ENCODE measurements around the gene HACD2. TPM values are rescaled to one million over a fixed set of nuclear protein-coding genes. Genes with fewer than 3 reads are reported as not detected.

HACD2 gene
- total and polyA plus RNA-seq, 2 donors (not counting 3 experiments of a cell fraction or from before 2014, with no cell fraction given): 17.0 to 20.9 TPM

- BruUV-seq (replicated peaks): no TSS peak
- H3K4me2 ChIP-seq (ENCODE audit: insufficient read depth, low read length): no peak overlapping the region
- no peak overlapping the region for H3K27ac ChIP-seq (ENCODE audit: insufficient read depth, low read depth, low read length)
- intact Hi-C loops (cut with micrococcal nuclease): loop anchor here (5.0 kb wide), 1 partner anchor 111 kb away; no protein-coding TSS in a partner anchor
- no peaks in the 10 kb centered on the region for H3K79me2 ChIP-seq (ENCODE audit: control insufficient read depth, insufficient read depth, low read length)
- TF ChIP-seq POLR2A (IDR thresholded peaks at IDR 0.05; ENCODE audit: low read depth, low read length): no peak
- TF ChIP-seq GATA2 (IDR thresholded peaks at IDR 0.05; ENCODE audit: insufficient read depth, insufficient read length, low read depth, low read length): no peak
- no peak for TF ChIP-seq POLR2AphosphoS5 (IDR thresholded peaks at IDR 0.05; ENCODE audit: insufficient read depth, low read depth, low read length)
- no peak for TF ChIP-seq EZH2 (IDR thresholded peaks at IDR 0.05; ENCODE audit: borderline replicate concordance, low read depth, low read length, severe bottlenecking)
- no peak for TF ChIP-seq MAX (IDR thresholded peaks at IDR 0.05; ENCODE audit: insufficient read depth, insufficient read length)
- DNase-seq (ENCODE audit: low read depth, low spot score) (no peak), FAIRE-seq (no peak)
- no peaks in the 10 kb centered on the region for H3K9me3 ChIP-seq (replicated peaks; ENCODE audit: control insufficient read depth, insufficient read depth, low read length)
- H3K9ac ChIP-seq (replicated peaks; ENCODE audit: extremely low read depth, insufficient read depth, low read length): no peak overlapping the region
- ChIA-PET CTCF (interaction anchor here (1.0 to 4.1 kb wide), 5 partner anchors 9 to 114 kb away, joined by 3 to 19 read pairs (median 5); no protein-coding TSS in a partner anchor), POLR2A (no interaction called here)
- H3K27me3 ChIP-seq (ENCODE audit: control insufficient read depth in 2 of 2, insufficient read depth in 2 of 2, low read length in 2 of 2): peaks cover 38 to 64% of the 10 kb centered on the region in 2 experiments
- H3K4me3 ChIP-seq (replicated peaks in 1 of 3; ENCODE audit: insufficient read depth in 1 of 3, low read depth in 1 of 3, low read length in 3 of 3): no peak overlapping the region
- dilution Hi-C loops (cut with MboI; ENCODE audit: extremely low pct_ligation_motif_present, low sequenced_read_pairs): no loop called here
- no peaks in the 10 kb centered on the region for H3K4me1 ChIP-seq (ENCODE audit: control insufficient read depth, extremely low read depth, insufficient read depth, low read length)
- no peaks in the 10 kb centered on the region for H3K36me3 ChIP-seq (ENCODE audit: control insufficient read depth in 2 of 2, extremely low read depth in 1 of 2, insufficient read depth in 2 of 2, low read length in 2 of 2)
- no peaks in the 10 kb centered on the region for H4K20me1 ChIP-seq (replicated peaks; ENCODE audit: control insufficient read depth, extremely low read depth, insufficient read depth, low read length)
- H2AFZ ChIP-seq (ENCODE audit: low read depth, low read length): no peak overlapping the region
- H3K9me1 ChIP-seq (replicated peaks; ENCODE audit: control insufficient read depth, extremely low read depth, insufficient read depth, low read length): no peaks in the 10 kb centered on the region
Measured at GRCh38 chr3:123446610-123447109, 138.2 kb downstream of the HACD2 start.

- POLR2A ChIA-PET: no interaction called here
- H3K27ac ChIP-seq (ENCODE audit: insufficient read depth, low read depth, low read length): no peak overlapping the region
- no TSS peak for BruUV-seq (replicated peaks)
- no peaks in the 10 kb centered on the region for H3K4me1 ChIP-seq (ENCODE audit: control insufficient read depth, extremely low read depth, insufficient read depth, low read length)
- no peak for DNase-seq (ENCODE audit: low read depth, low spot score)
- intact Hi-C loops (cut with micrococcal nuclease): loop anchor here (5.0 kb wide), 1 partner anchor 111 kb away; no protein-coding TSS in a partner anchor
- no peaks in the 10 kb centered on the region for H3K36me3 ChIP-seq (ENCODE audit: control insufficient read depth in 2 of 2, extremely low read depth in 1 of 2, insufficient read depth in 2 of 2, low read length in 2 of 2)
- H3K4me3 ChIP-seq (replicated peaks in 1 of 3; ENCODE audit: insufficient read depth in 1 of 3, low read depth in 1 of 3, low read length in 3 of 3): no peak overlapping the region
- no peaks in the 10 kb centered on the region for H4K20me1 ChIP-seq (replicated peaks; ENCODE audit: control insufficient read depth, extremely low read depth, insufficient read depth, low read length)
- no peaks in the 10 kb centered on the region for H3K79me2 ChIP-seq (ENCODE audit: control insufficient read depth, insufficient read depth, low read length)
- no peak for FAIRE-seq
- TF ChIP-seq MYC (IDR thresholded peaks at IDR 0.05; ENCODE audit: low read depth, low read length) (no peak), POLR2AphosphoS5 (IDR thresholded peaks at IDR 0.05; ENCODE audit: insufficient read depth, low read depth, low read length) (no peak), MAX (IDR thresholded peaks at IDR 0.05; ENCODE audit: insufficient read depth, insufficient read length) (no peak), CTCF (IDR thresholded peaks at IDR 0.05; ENCODE audit: extremely low read depth in 1 of 2, insufficient read depth in 1 of 2, low read depth in 1 of 2, low read length in 2 of 2) (no peak), POLR2A (IDR thresholded peaks at IDR 0.05; ENCODE audit: low read depth, low read length) (no peak), GATA2 (IDR thresholded peaks at IDR 0.05; ENCODE audit: insufficient read depth, insufficient read length, low read depth, low read length) (no peak), EZH2 (IDR thresholded peaks at IDR 0.05; ENCODE audit: borderline replicate concordance, low read depth, low read length, severe bottlenecking) (no peak), JUN (IDR thresholded peaks at IDR 0.05; ENCODE audit: borderline replicate concordance, insufficient read depth, insufficient read length, low read depth) (no peak), FOS (IDR thresholded peaks at IDR 0.05; ENCODE audit: borderline replicate concordance, insufficient read depth, low read length) (no peak)
- no peak overlapping the region for H3K9ac ChIP-seq (replicated peaks; ENCODE audit: extremely low read depth, insufficient read depth, low read length)
- H3K9me3 ChIP-seq (replicated peaks; ENCODE audit: control insufficient read depth, insufficient read depth, low read length): no peaks in the 10 kb centered on the region
- no peak overlapping the region for H3K4me2 ChIP-seq (ENCODE audit: insufficient read depth, low read length)
- peaks cover 36 to 61% of the 10 kb centered on the region in 2 experiments for H3K27me3 ChIP-seq (ENCODE audit: control insufficient read depth in 2 of 2, insufficient read depth in 2 of 2, low read length in 2 of 2)
- H3K9me1 ChIP-seq (replicated peaks; ENCODE audit: control insufficient read depth, extremely low read depth, insufficient read depth, low read length): no peaks in the 10 kb centered on the region
- CTCF ChIA-PET: interaction anchor here (1.0 to 4.1 kb wide), 4 partner anchors 43 to 114 kb away, joined by 3 to 19 read pairs (median 5); no protein-coding TSS in a partner anchor
- dilution Hi-C loops (cut with MboI; ENCODE audit: extremely low pct_ligation_motif_present, low sequenced_read_pairs): no loop called here
- H2AFZ ChIP-seq (ENCODE audit: low read depth, low read length): no peak overlapping the region
Measured at GRCh38 chr3:123446210-123446609, 138.6 kb downstream of the HACD2 start.

Data from endothelial cell of umbilical vein (primary cell).